Uterus (tissue), 2 donors: Measurements from ENCODE around the gene BNC2.

Experiments
- CTCF ChIP-seq, 4 experiments: fragments of 200-600 bp in 2 of 4; fragments of 450-650 bp in 2 of 4; sonication (generic) in 2 of 4; IDR thresholded peaks; one replicate each; pipeline ENCODE4 v1.5.1; 2016 to 2019; ENCODE audit warnings: antibody characterized with exemption in 4 of 4, mild to moderate bottlenecking in 2 of 4, moderate library complexity in 1 of 4
- POLR2A ChIP-seq, 2 donors: fragments of 450-650 bp; IDR thresholded peaks; one replicate each; pipeline ENCODE4 v1.6.1; 2016; ENCODE audit warnings: antibody characterized with exemption in 2 of 2, mild to moderate bottlenecking in 1 of 2, moderate library complexity in 1 of 2

GRCh38 chr9:16642421-16643109 is 227.9 kb downstream of the BNC2 start:
- TF ChIP-seq CTCF (IDR thresholded peaks at IDR 0.05) (no peak), POLR2A (IDR thresholded peaks at IDR 0.05) (no peak)
